HuH-7 (cell line): Measurements from ENCODE around the gene TRIL.
A peak's percentile ranks its signal among the peaks of the same experiment; 100 is the strongest.

Experiments used
- DNase-seq: peaks from one replicate; pipeline ENCODE4 v3.0.0; 2011; ENCODE audit warnings: low spot score

Gene TRIL

GRCh38 chr7:28958235-28958979 is at the start of gene TRIL:
Gene TRIL, minus strand, starts transcription at chr7:28958330. Its CDS starts 284 bp downstream, at chr7:28958046.
- DNase-seq: no peak

GRCh38 chr7:29007127-29007526 is 49.0 kb upstream of the TRIL start:
- no peak for DNase-seq

- DNase-seq: no peak
These were observed 47.7 kb upstream of the TRIL start for GRCh38 chr7:29005829-29006228.

- no peak for DNase-seq
These were observed 47.3 kb upstream of the TRIL start for GRCh38 chr7:29005406-29005805.

- DNase-seq: no peak
These were observed 45.6 kb upstream of the TRIL start for GRCh38 chr7:29003703-29004102.

GRCh38 chr7:29000717-29001076 is 42.6 kb upstream of the TRIL start:
- no peak for DNase-seq

GRCh38 chr7:28999895-29000716 is 42.0 kb upstream of the TRIL start:
- DNase-seq: no peak

- no peak for DNase-seq
These were observed 41.3 kb upstream of the TRIL start for GRCh38 chr7:28999427-28999826.

- DNase-seq: no peak
These were observed 40.0 kb upstream of the TRIL start for GRCh38 chr7:28998105-28998504.

GRCh38 chr7:28996836-28997235 is 38.7 kb upstream of the TRIL start:
- DNase-seq: no peak

GRCh38 chr7:28993371-28993770 is 35.2 kb upstream of the TRIL start:
- DNase-seq: no peak

GRCh38 chr7:28992798-28993197 is 34.7 kb upstream of the TRIL start:
- DNase-seq: no peak

GRCh38 chr7:28990200-28990960 is 32.2 kb upstream of the TRIL start:
- DNase-seq: no peak

GRCh38 chr7:28989211-28989980 is 31.3 kb upstream of the TRIL start:
- DNase-seq: no peak

GRCh38 chr7:28988810-28989209 is 30.7 kb upstream of the TRIL start:
- DNase-seq: no peak

- DNase-seq: no peak
These were observed 30.0 kb upstream of the TRIL start for GRCh38 chr7:28988091-28988490.

GRCh38 chr7:28986765-28987110 is 28.6 kb upstream of the TRIL start:
- peak; percentile 15 for DNase-seq

- no peak for DNase-seq
These were observed 28.1 kb upstream of the TRIL start for GRCh38 chr7:28986028-28986764.

- no peak for DNase-seq
These were observed 26.5 kb upstream of the TRIL start for GRCh38 chr7:28984631-28985030.

- DNase-seq: no peak
These were observed 26.1 kb upstream of the TRIL start for GRCh38 chr7:28984217-28984616.
